ENCODE results near the gene ZFAND3.

- TF ChIP-seq CTCF (IDR thresholded peaks at IDR 0.05): no peak
- no peak for TF ChIP-seq POLR2A (IDR thresholded peaks at IDR 0.05)
- TF ChIP-seq POLR2AphosphoS5 (IDR thresholded peaks at IDR 0.05): no peak
Measured at GRCh38 chr6:37784585-37784967, 35.0 kb upstream of the ZFAND3 start.
